ENCODE data around the gene WFDC2.

WFDC2 gene

DNA sequence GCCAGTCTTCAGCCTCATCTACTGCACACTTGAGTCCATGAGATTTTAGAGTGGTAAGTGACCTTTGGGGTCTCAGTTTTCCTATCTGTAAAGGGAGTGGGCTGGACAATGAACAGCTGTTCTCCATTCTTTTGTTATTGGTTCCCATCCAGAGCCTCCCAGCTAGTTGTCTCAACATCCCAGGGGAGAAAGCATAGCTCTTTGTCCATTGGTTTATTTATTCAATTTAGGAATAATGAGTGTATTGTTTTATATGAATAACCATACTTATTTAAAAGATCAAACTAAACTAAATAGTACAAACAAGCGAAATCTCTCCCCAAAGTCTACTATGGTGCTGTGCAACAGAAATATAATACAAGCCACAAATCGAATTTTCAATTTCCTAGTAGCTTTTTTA, 39.9 kb upstream of the WFDC2 start:
- Histone ChIP-seq H3K9ac (ENCODE audit: low read length) (no peak overlapping the region), H2AFZ (ENCODE audit: low read length) (no peak overlapping the region), H3K36me3 (replicated peaks; ENCODE audit: insufficient read depth, low read length) (no peaks in the 10 kb centered on the region), H3K9me2 (replicated peaks; ENCODE audit: insufficient read depth, low read length) (no peaks in the 10 kb centered on the region), H3K27ac (ENCODE audit: low read length) (no peak overlapping the region), H3K4me2 (ENCODE audit: low read depth, low read length) (no peak overlapping the region), H3K4me3 (ENCODE audit: low read length) (no peak overlapping the region), H3K4me1 (ENCODE audit: low read length) (peaks cover 21% of the 10 kb centered on the region), H3K9me3 (replicated peaks; ENCODE audit: insufficient read depth, low read length) (no peaks in the 10 kb centered on the region), H3F3A (ENCODE audit: insufficient read depth, low read length) (peaks cover 11% of the 10 kb centered on the region), H4K20me1 (ENCODE audit: insufficient read depth, low read length) (no peaks in the 10 kb centered on the region), H3K27me3 (replicated peaks; ENCODE audit: insufficient read depth, low read length) (no peaks in the 10 kb centered on the region), H3K79me2 (ENCODE audit: low read length) (no peaks in the 10 kb centered on the region)
- TF ChIP-seq, protein P1, sequence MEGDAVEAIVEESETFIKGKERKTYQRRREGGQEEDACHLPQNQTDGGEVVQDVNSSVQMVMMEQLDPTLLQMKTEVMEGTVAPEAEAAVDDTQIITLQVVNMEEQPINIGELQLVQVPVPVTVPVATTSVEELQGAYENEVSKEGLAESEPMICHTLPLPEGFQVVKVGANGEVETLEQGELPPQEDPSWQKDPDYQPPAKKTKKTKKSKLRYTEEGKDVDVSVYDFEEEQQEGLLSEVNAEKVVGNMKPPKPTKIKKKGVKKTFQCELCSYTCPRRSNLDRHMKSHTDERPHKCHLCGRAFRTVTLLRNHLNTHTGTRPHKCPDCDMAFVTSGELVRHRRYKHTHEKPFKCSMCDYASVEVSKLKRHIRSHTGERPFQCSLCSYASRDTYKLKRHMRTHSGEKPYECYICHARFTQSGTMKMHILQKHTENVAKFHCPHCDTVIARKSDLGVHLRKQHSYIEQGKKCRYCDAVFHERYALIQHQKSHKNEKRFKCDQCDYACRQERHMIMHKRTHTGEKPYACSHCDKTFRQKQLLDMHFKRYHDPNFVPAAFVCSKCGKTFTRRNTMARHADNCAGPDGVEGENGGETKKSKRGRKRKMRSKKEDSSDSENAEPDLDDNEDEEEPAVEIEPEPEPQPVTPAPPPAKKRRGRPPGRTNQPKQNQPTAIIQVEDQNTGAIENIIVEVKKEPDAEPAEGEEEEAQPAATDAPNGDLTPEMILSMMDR (IDR thresholded peaks at IDR 0.05; ENCODE audit: low read length), result no peak
- TF ChIP-seq EZH2 (optimal IDR thresholded peaks at IDR 0.05; ENCODE audit: low read depth, low read length), result no peak
- TF ChIP-seq EZH2phosphoT487 (IDR thresholded peaks at IDR 0.05; ENCODE audit: low read length), result no peak
- DNase-seq, result no peak

DNA sequence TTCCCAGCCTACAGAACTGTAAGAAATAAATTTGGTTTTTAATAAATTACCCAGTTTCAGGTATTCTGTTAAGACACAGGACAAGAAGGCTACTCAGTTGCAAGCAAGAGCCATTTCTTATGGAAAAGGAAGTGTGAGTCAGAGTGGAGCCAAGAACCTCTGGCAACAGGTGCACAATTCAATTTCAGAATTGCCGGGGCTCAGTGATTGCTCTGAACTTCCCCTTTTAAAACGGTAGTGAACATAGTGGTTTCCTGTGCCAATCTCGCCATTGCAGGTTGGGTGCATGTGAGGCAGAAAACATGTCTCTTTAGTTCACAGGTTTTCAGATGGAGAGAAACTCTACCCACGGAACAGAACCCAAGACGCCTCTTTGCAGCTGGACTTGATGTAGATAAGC, 37.3 kb upstream of the WFDC2 start:
- Histone ChIP-seq H3K27ac (ENCODE audit: low read length) (peak overlapping the region; percentile 58; the same call in 1 of the 2 replicates), H2AFZ (ENCODE audit: low read length) (0 out of 2 replicates have a peak overlapping the region, but pooled peaks have one; percentile 10), H3K9me2 (replicated peaks; ENCODE audit: insufficient read depth, low read length) (no peaks in the 10 kb centered on the region), H3F3A (ENCODE audit: insufficient read depth, low read length) (peaks cover 11% of the 10 kb centered on the region), H3K4me1 (ENCODE audit: low read length) (peaks cover 21% of the 10 kb centered on the region), H4K20me1 (ENCODE audit: insufficient read depth, low read length) (no peaks in the 10 kb centered on the region), H3K4me3 (ENCODE audit: low read length) (no peak overlapping the region), H3K36me3 (replicated peaks; ENCODE audit: insufficient read depth, low read length) (no peaks in the 10 kb centered on the region), H3K9me3 (replicated peaks; ENCODE audit: insufficient read depth, low read length) (no peaks in the 10 kb centered on the region), H3K9ac (ENCODE audit: low read length) (no peak overlapping the region), H3K27me3 (replicated peaks; ENCODE audit: insufficient read depth, low read length) (no peaks in the 10 kb centered on the region), H3K4me2 (ENCODE audit: low read depth, low read length) (peak overlapping the region; percentile 39), H3K79me2 (ENCODE audit: low read length) (no peaks in the 10 kb centered on the region)
- TF ChIP-seq EZH2 (optimal IDR thresholded peaks at IDR 0.05; ENCODE audit: low read depth, low read length), result no peak
- TF ChIP-seq, protein P1 (IDR thresholded peaks at IDR 0.05; ENCODE audit: low read length), result no peak
- no peak for TF ChIP-seq EZH2phosphoT487 (IDR thresholded peaks at IDR 0.05; ENCODE audit: low read length)
- DNase-seq, result peak; percentile 77

DNA sequence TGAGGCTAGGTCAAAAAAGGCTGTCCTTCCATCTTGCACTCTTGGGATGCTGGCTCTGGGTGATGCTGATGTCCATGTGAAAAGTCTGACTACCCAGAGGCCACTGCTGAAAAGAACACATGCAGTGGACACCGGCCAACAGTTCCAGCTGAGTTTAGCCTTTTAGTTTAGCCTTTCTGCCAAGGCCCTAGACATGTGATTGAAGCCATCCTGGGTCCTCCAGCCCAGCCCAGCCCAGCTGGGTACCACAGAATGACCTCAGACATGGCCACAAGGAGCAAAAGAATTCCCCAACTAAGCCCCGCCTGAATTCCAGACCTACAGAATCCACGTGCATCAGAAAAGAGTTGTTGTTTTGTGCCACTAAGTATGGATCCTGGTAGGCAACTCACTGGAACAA, 36.2 kb upstream of the WFDC2 start:
- Histone ChIP-seq H3K27ac (ENCODE audit: low read length) (no peak overlapping the region), H2AFZ (ENCODE audit: low read length) (no peak overlapping the region), H3K4me2 (ENCODE audit: low read depth, low read length) (no peak overlapping the region), H3K9ac (ENCODE audit: low read length) (no peak overlapping the region), H3K4me1 (ENCODE audit: low read length) (peaks cover 21% of the 10 kb centered on the region), H3K4me3 (ENCODE audit: low read length) (no peak overlapping the region), H3F3A (ENCODE audit: insufficient read depth, low read length) (peaks cover 11% of the 10 kb centered on the region), H3K27me3 (replicated peaks; ENCODE audit: insufficient read depth, low read length) (no peaks in the 10 kb centered on the region), H3K36me3 (replicated peaks; ENCODE audit: insufficient read depth, low read length) (no peaks in the 10 kb centered on the region), H3K9me3 (replicated peaks; ENCODE audit: insufficient read depth, low read length) (no peaks in the 10 kb centered on the region), H3K9me2 (replicated peaks; ENCODE audit: insufficient read depth, low read length) (no peaks in the 10 kb centered on the region), H3K79me2 (ENCODE audit: low read length) (no peaks in the 10 kb centered on the region), H4K20me1 (ENCODE audit: insufficient read depth, low read length) (no peaks in the 10 kb centered on the region)
- no peak for DNase-seq
- TF ChIP-seq EZH2phosphoT487 (IDR thresholded peaks at IDR 0.05; ENCODE audit: low read length) (no peak), EZH2 (optimal IDR thresholded peaks at IDR 0.05; ENCODE audit: low read depth, low read length) (no peak)
- TF ChIP-seq, protein P1 (IDR thresholded peaks at IDR 0.05; ENCODE audit: low read length), result no peak

Data from MM.1S (cell line).